VCaP (cell line): ENCODE data around the gene DNAH10.
"Not testable (repeated sequence)": the region's sequence is repeated elsewhere in the genome, so short reads cannot be mapped to it uniquely, and the experiment has no call there.

Source experiments
- H3K27ac ChIP-seq: fragments of 450-650 bp; 2 replicates; pipeline ENCODE4 v1.5.1; 2017
- CTCF ChIP-seq: fragments of 450-650 bp; conservative IDR thresholded peaks from 2 replicates; pipeline ENCODE4 v1.5.1; 2017; ENCODE audit warnings: mild to moderate bottlenecking, moderate library complexity

The DNAH10 gene

GRCh38 chr12:123771261-123771660, 9.2 kb downstream of the DNAH10 start:
- no peak for TF ChIP-seq CTCF
- no peak overlapping the region for H3K27ac ChIP-seq

GRCh38 chr12:123772074-123772473, 10.0 kb downstream of the DNAH10 start:
- TF ChIP-seq CTCF, result no peak

GRCh38 chr12:123773375-123773774, 11.3 kb downstream of the DNAH10 start:
- TF ChIP-seq CTCF, result no peak
- H3K27ac ChIP-seq, result no peak overlapping the region

More at GRCh38 chr12:123772074-123772473, 10.0 kb downstream of the DNAH10 start:
- no peak overlapping the region for H3K27ac ChIP-seq

- no peak overlapping the region for H3K27ac ChIP-seq
- TF ChIP-seq CTCF, result no peak
Observed at GRCh38 chr12:123779551-123779950, 17.4 kb downstream of the DNAH10 start.

GRCh38 chr12:123782997-123783792, 21.1 kb downstream of the DNAH10 start:
- H3K27ac ChIP-seq, result no peak overlapping the region
- no peak for TF ChIP-seq CTCF

- no peak overlapping the region for H3K27ac ChIP-seq
- no peak for TF ChIP-seq CTCF
Observed at GRCh38 chr12:123787466-123787865, 25.4 kb downstream of the DNAH10 start.

GRCh38 chr12:123788541-123788940, 26.4 kb downstream of the DNAH10 start:
- no peak for TF ChIP-seq CTCF

GRCh38 chr12:123789422-123789821, 27.3 kb downstream of the DNAH10 start:
- not testable (repeated sequence) for H3K27ac ChIP-seq

More at GRCh38 chr12:123788541-123788940, 26.4 kb downstream of the DNAH10 start:
- no peak overlapping the region for H3K27ac ChIP-seq
